ENCODE data around the gene C4orf50. TPM values are rescaled to one million over a fixed set of nuclear protein-coding genes. Genes with fewer than 3 reads are reported as not detected.

C4orf50 gene
- total RNA-seq, 1 experiment from 2014 or later: 0.17 TPM

DNA sequence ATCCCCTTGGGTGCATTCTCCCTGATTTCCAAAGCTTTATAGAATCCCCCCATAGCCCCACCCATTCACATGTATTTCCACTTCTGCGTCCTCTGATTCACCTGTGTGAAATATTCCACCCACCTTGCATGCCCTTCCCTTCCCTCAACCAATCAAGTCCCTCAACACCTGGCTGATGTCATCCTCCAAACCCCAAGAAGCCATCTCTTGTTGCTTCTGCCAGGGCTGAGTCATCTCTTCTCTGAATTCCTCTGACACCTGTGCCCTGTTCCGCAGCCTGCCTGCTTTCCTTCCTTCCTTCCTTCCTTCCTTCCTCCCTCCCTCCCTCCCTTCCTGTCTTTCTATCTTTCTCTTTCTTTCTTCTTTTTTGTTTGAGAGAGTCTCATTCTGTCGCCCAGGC, 135.3 kb downstream of the C4orf50 start:
- peaks cover 60% of the 10 kb centered on the region for H3K79me2 ChIP-seq (ENCODE audit: insufficient read depth, low read length)

More for the DNA sequence above, 135.3 kb downstream of the C4orf50 start:
- H3K9me3 Mint-ChIP-seq: no peaks in the 10 kb centered on the region
- no peak overlapping the region for H3K23ac ChIP-seq (ENCODE audit: insufficient read length, low read depth, low read length)
- peaks cover 9% of the 10 kb centered on the region for H3K4me1 ChIP-seq (ENCODE audit: insufficient read depth, low read length)
- peaks cover 0 to 3% (median 0%) of the 10 kb centered on the region in 3 experiments; a peak in 2 of 7 replicates for H3K36me3 Mint-ChIP-seq (ENCODE audit: insufficient read depth in 1 of 3, low read depth in 3 of 3)
- no peak overlapping the region for H3K27ac ChIP-seq (ENCODE audit: insufficient read length, low read depth, low read length)
- no peak overlapping the region for H4K5ac ChIP-seq (ENCODE audit: insufficient read length, low read depth, low read length)
- peaks cover 6% of the 10 kb centered on the region for H3K23me2 ChIP-seq (ENCODE audit: insufficient read length, low read depth, low read length, poor library complexity, severe bottlenecking)
- no peak overlapping the region for H2AFZ ChIP-seq (ENCODE audit: low read length)
- H3K27ac Mint-ChIP-seq: no peak overlapping the region; a peak in 1 of 7 replicates
- no peak overlapping the region for H3K18ac ChIP-seq (ENCODE audit: insufficient read length, low read depth, low read length)
- no peak overlapping the region for H3K4me3 Mint-ChIP-seq
- no peak overlapping the region for H3K14ac ChIP-seq (ENCODE audit: insufficient read depth, low read length)
- no peak overlapping the region for H3T11ph ChIP-seq (ENCODE audit: low read length)
- TF ChIP-seq, protein P1, sequence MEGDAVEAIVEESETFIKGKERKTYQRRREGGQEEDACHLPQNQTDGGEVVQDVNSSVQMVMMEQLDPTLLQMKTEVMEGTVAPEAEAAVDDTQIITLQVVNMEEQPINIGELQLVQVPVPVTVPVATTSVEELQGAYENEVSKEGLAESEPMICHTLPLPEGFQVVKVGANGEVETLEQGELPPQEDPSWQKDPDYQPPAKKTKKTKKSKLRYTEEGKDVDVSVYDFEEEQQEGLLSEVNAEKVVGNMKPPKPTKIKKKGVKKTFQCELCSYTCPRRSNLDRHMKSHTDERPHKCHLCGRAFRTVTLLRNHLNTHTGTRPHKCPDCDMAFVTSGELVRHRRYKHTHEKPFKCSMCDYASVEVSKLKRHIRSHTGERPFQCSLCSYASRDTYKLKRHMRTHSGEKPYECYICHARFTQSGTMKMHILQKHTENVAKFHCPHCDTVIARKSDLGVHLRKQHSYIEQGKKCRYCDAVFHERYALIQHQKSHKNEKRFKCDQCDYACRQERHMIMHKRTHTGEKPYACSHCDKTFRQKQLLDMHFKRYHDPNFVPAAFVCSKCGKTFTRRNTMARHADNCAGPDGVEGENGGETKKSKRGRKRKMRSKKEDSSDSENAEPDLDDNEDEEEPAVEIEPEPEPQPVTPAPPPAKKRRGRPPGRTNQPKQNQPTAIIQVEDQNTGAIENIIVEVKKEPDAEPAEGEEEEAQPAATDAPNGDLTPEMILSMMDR (conservative IDR thresholded peaks at IDR 0.05): no peak
- no peak overlapping the region for H2BK15ac ChIP-seq (ENCODE audit: low read depth, low read length)
- H3K4me1 Mint-ChIP-seq: peaks cover 19 to 39% of the 10 kb centered on the region in 2 experiments
- H3K4ac ChIP-seq (ENCODE audit: low read depth, low read length): no peak overlapping the region
- no peak overlapping the region for H2BK120ac ChIP-seq (ENCODE audit: low read depth, low read length, poor library complexity, severe bottlenecking)
- H4K91ac ChIP-seq (ENCODE audit: insufficient read length, low read depth, low read length): no peak overlapping the region
- H3K9me3 ChIP-seq (ENCODE audit: control insufficient read depth, low read depth, low read length): no peaks in the 10 kb centered on the region
- no peak overlapping the region for H2BK5ac ChIP-seq (ENCODE audit: insufficient read length, low read length)
- H3K27me3 ChIP-seq (ENCODE audit: insufficient read depth, low read length): no peaks in the 10 kb centered on the region
- H3K27me3 Mint-ChIP-seq (ENCODE audit: low read depth): no peaks in the 10 kb centered on the region
- no CpG with 5 or more reads among the region's 3 CpGs for WGBS (ENCODE audit: extremely low coverage, insufficient read length, low lambda C conversion rate)
- no peak overlapping the region for H4K8ac ChIP-seq (replicated peaks; ENCODE audit: insufficient read length, low read depth, low read length)
- no peak overlapping the region for H3K4me2 ChIP-seq (ENCODE audit: insufficient read depth, insufficient read length, low read length)
- no peak overlapping the region for H2BK12ac ChIP-seq (ENCODE audit: insufficient read length, low read depth, low read length)
- no peak overlapping the region for H3K9ac ChIP-seq (ENCODE audit: extremely low read depth, insufficient read length, low read length)
- DNase-seq: no peak
- H4K20me1 ChIP-seq (ENCODE audit: control insufficient read depth, insufficient read depth, insufficient read length): no peaks in the 10 kb centered on the region
- no peak overlapping the region for H2BK20ac ChIP-seq (ENCODE audit: low read depth, low read length, poor library complexity, severe bottlenecking)
- H3K79me1 ChIP-seq (ENCODE audit: insufficient read depth, low read depth, low read length, poor library complexity, severe bottlenecking): peaks cover 22% of the 10 kb centered on the region
- H2AK5ac ChIP-seq (ENCODE audit: insufficient read length, low read length): no peak overlapping the region
- no peak overlapping the region for H3K56ac ChIP-seq (ENCODE audit: insufficient read length, low read depth, low read length)

All from H9 (cell line).